Gastrocnemius medialis (tissue), 4 donors: ENCODE results near the gene ARRDC3. TPM values are rescaled to one million over a fixed set of nuclear protein-coding genes. Genes with fewer than 3 reads are reported as not detected.
"Not testable (repeated sequence)": the region's sequence is repeated elsewhere in the genome, so short reads cannot be mapped to it uniquely, and the experiment has no call there.

Experiments
- ATAC-seq, 2 donors: fragments of 150-250 bp; one replicate each; pipeline ENCODE4 v1.9.1; 2016
- DNase-seq, 2 donors: peaks; one replicate each; pipeline ENCODE4 v3.0.0-alpha.2; 2019
- H3K27ac ChIP-seq, 4 donors: fragments of 200-600 bp; sonication (generic); 1 replicate in 1 of 4; 2 replicates in 3 of 4; pipeline ENCODE4 v1.5.1; 2016 to 2018; ENCODE audit warnings: mild to moderate bottlenecking in 2 of 4, moderate library complexity in 1 of 4
- H3K27me3 ChIP-seq, 3 donors: fragments of 200-600 bp; sonication (generic) in 2 of 3; 1 replicate in 1 of 3; 2 replicates in 2 of 3; pipeline versions ENCODE4 v1.5.1 to v1.6.0; 2016 to 2019; ENCODE audit warnings: mild to moderate bottlenecking in 1 of 3, moderate library complexity in 1 of 3
- H3K36me3 ChIP-seq, 2 donors: fragments of 200-600 bp; sonication (generic) in 1 of 2; one replicate each; pipeline ENCODE4 v1.5.1; 2017 to 2018
- H3K4me1 ChIP-seq, 2 donors: fragments of 200-600 bp; sonication (generic) in 1 of 2; one replicate each; pipeline ENCODE4 v1.5.1; 2016 to 2017; ENCODE audit warnings: mild to moderate bottlenecking in 2 of 2
- H3K4me3 ChIP-seq, 4 donors: fragments of 200-600 bp; sonication (generic) in 3 of 4; 1 replicate in 1 of 4; 2 replicates in 3 of 4; pipeline ENCODE4 v1.5.1; 2016 to 2019; ENCODE audit warnings: mild to moderate bottlenecking in 2 of 4
- H3K9me3 ChIP-seq, 3 donors: fragments of 200-600 bp; sonication (generic) in 2 of 3; 1 replicate in 1 of 3; 2 replicates in 2 of 3; pipeline ENCODE4 v1.5.1; 2016 to 2019
- CTCF ChIP-seq, 5 experiments: fragments of 450-650 bp in 3 of 5; fragments of 200-600 bp in 2 of 5; sonication (generic) in 2 of 5; IDR thresholded peaks in 4 of 5; conservative IDR thresholded peaks in 1 of 5; 1 replicate in 4 of 5; 2 replicates in 1 of 5; pipeline ENCODE4 v1.5.1; 2016 to 2019; ENCODE audit warnings: antibody characterized with exemption in 5 of 5, mild to moderate bottlenecking in 3 of 5, moderate library complexity in 3 of 5
- POLR2A ChIP-seq, 2 donors: fragments of 450-650 bp; IDR thresholded peaks; one replicate each; pipeline ENCODE4 v1.6.1; 2017; ENCODE audit warnings: antibody characterized with exemption in 2 of 2, mild to moderate bottlenecking in 2 of 2, moderate library complexity in 2 of 2
- in situ Hi-C, 4 donors: fragments of 200-750 bp; cut with MboI; loops; one replicate each; pipeline versions ENCODE4 v1.15.0 to v1.8.0; 2017; ENCODE audit warnings: low sequenced_read_pairs in 4 of 4
- intact Hi-C: fragments of 100-400 bp; cut with DNase I; formaldehyde crosslinking; loops from one replicate; pipeline ENCODE4 v1.15.1; 2023; ENCODE audit warnings: low total_unique reads
- total RNA-seq, 4 donors: library from RNA; depleted of rRNA; stranded (reverse); fragments of >200 nt; gene quantifications; one replicate each; pipeline versions ENCODE4 v1.1.0 to v1.2.3, GENCODE V29; 2016

ARRDC3 gene
- total RNA-seq, 4 donors from 2014 or later: 64.1 to 116 (median 87.7) TPM

DNA sequence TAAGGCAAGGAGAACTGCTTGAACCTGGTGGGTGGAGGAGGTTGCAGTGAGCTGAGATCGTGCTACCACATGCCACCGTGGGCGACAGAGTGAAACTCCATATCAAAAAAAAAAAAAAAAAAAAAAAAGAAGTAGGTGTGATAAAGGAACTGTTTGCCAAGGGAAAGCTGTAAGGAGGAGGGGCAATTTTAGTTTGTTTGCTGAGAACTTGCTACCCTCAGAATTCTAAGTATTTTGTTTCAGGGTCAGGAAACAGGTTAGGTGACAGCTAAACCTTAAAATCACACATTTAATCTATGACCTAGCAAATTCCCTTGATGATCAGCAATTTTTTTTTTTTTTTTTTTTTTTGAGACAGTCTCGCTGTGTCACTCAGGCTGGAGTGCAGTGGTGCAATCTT is 7.2 kb upstream of the ARRDC3 start:
- DNase-seq (no peak), ATAC-seq (no peak)
- Histone ChIP-seq H3K27me3 (no peaks in the 10 kb centered on the region), H3K36me3 (no peaks in the 10 kb centered on the region), H3K9me3 (no peaks in the 10 kb centered on the region), H3K4me3 (no peak overlapping the region), H3K27ac (no peak overlapping the region), H3K4me1 (no peaks in the 10 kb centered on the region)
- TF ChIP-seq CTCF (IDR thresholded peaks at IDR 0.05 in 4 of 5, conservative IDR thresholded peaks at IDR 0.05 in 1 of 5) (no peak), POLR2A (IDR thresholded peaks at IDR 0.05) (no peak)
- intact Hi-C loops: no loop called here
- in situ Hi-C loops: loop anchor here in 1 of 4 donors (25.0 kb wide), 1 partner anchor 978 kb away; the partner anchor contains the start of gene CETN3

GRCh38 chr5:91389555-91389954 is 6.4 kb upstream of the ARRDC3 start:
- DNase-seq, ATAC-seq, H3K27ac ChIP-seq, H3K27me3 ChIP-seq, H3K9me3 ChIP-seq, H3K4me3 ChIP-seq, H3K4me1 ChIP-seq, intact Hi-C loops, H3K36me3 ChIP-seq: not testable (repeated sequence)
- in situ Hi-C loops: loop anchor here (5.0 to 25.0 kb wide), 8 partner anchors 165 to 977 kb away; partner anchors contain the start of gene CETN3 (in 1 of the 4)

GRCh38 chr5:91388362-91388761 is 5.2 kb upstream of the ARRDC3 start:
- Histone ChIP-seq H3K9me3 (no peaks in the 10 kb centered on the region), H3K27me3 (no peaks in the 10 kb centered on the region), H3K4me1 (peaks cover 9% of the 10 kb centered on the region in 2 donors), H3K4me3 (no peak overlapping the region), H3K36me3 (no peaks in the 10 kb centered on the region), H3K27ac (no peak overlapping the region)
- in situ Hi-C loops (loop anchor here (5.0 to 25.0 kb wide), 8 partner anchors 164 to 976 kb away; partner anchors contain the start of gene CETN3 (in 1 of the 4)), intact Hi-C loops (no loop called here)
- TF ChIP-seq POLR2A (IDR thresholded peaks at IDR 0.05) (no peak), CTCF (IDR thresholded peaks at IDR 0.05 in 4 of 5, conservative IDR thresholded peaks at IDR 0.05 in 1 of 5) (no peak)
- no peak for DNase-seq
- ATAC-seq: no peak

DNA sequence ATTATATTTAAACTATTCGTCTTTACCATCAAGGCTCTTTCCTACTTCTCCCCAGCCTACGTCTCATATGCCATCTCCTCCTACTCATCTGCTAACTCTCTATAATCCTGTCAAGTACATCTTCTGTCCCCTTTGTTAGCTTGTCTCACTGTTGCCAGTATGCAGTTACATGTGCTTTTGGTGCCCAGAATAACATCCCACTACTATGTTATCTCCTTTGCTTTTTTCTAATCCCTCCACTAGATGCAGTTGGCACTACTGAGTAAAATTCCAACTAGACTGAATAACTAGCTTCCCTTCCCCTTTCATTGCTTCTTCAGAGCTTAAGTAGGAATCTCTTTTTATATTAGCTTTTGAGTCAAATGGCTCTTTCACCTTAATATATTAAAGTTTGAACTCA is 3.0 kb upstream of the ARRDC3 start:
- Histone ChIP-seq H3K36me3 (no peaks in the 10 kb centered on the region), H3K4me3 (no peak overlapping the region), H3K9me3 (no peaks in the 10 kb centered on the region), H3K27ac (no peak overlapping the region), H3K27me3 (no peaks in the 10 kb centered on the region), H3K4me1 (peaks cover 9% of the 10 kb centered on the region in 2 donors)
- intact Hi-C loops: loop anchor here (1.0 kb wide), 1 partner anchor 523 kb away; no protein-coding TSS in a partner anchor
- DNase-seq: no peak
- no peak for ATAC-seq
- TF ChIP-seq CTCF (IDR thresholded peaks at IDR 0.05 in 4 of 5, conservative IDR thresholded peaks at IDR 0.05 in 1 of 5): no peak
- in situ Hi-C loops: loop anchor here (5.0 to 25.0 kb wide), 8 partner anchors 161 to 974 kb away; partner anchors contain the start of gene CETN3 (in 1 of the 4)

DNA sequence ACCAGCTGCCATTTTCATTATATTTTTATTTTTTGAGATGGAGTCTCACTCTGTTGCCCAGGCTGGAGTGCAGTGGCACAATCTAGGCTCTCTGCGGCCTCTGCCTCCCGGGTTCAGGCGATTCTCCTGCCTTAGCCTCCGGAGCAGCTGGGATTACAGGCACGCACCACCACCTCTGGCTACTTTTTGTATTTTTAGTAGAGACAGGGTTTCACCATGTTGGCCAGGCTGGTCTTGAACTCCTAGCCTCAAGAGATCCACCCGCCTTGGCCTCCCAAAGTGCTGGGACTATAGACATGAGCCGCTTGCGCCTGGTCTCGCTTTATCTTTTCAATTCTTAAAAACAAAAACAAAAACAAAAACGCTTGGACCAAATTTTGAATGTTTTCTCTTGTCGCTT is 2.5 kb upstream of the ARRDC3 start:
- H3K4me1 ChIP-seq, H3K36me3 ChIP-seq, H3K9me3 ChIP-seq, ATAC-seq, H3K27me3 ChIP-seq, DNase-seq, H3K27ac ChIP-seq, H3K4me3 ChIP-seq: not testable (repeated sequence)
- in situ Hi-C loops: loop anchor here (5.0 to 25.0 kb wide), 8 partner anchors 161 to 973 kb away; partner anchors contain the start of gene CETN3 (in 1 of the 4)
- intact Hi-C loops: loop anchor here (1.0 kb wide), 2 partner anchors 283 to 453 kb away; no protein-coding TSS in a partner anchor
